Activated T-helper 1 cell treated with Interleukin-2 at 50 U/mL for 16 hours (primary cell): ENCODE measurements around the gene ZNF641.
"Not testable (repeated sequence)": the region's sequence is repeated elsewhere in the genome, so short reads cannot be mapped to it uniquely, and the experiment has no call there.

Experiments
- DNase-seq: peaks from one replicate; pipeline ENCODE4 v3.0.0-alpha.2; 2020; ENCODE audit warnings: low read depth

Gene ZNF641

DNA sequence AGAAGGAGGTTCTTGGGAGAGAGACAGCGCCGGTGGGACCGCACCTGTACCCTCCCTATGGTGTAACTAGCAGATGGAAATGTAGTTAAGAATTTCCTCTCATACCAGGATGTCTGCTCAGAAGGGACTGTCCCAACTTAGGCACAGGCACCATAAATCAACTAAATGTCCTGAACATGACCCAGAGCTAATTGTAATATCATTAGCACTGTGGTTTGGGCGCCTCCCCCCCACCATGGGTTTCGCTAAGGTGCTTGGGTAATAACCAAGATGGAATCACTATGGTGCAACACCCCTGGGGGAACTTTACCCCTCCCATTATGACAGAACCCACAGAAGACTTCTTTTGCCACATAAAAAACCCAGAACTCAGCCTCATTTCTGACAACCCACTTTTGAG, 15.9 kb downstream of the ZNF641 start:
- no peak for DNase-seq

DNA sequence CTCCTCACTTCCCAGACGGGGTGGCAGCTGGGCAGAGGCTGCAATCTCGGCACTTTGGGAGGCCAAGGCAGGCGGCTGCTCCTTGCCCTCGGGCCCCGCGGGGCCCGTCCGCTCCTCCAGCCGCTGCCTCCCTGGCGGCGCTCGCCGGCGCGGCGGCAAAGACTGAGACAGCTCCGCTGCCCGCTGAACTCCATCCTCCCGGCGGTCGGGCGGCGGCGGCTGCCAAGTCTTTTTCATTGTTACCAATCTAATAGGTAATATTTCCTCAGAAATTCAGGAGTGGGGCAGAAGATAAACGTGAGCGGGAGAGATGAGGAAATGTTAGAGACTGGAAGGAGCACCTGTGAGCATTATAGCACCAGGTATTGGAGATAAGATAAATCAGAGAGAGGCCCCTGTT, 17.0 kb downstream of the ZNF641 start:
- not testable (repeated sequence) for DNase-seq

DNA sequence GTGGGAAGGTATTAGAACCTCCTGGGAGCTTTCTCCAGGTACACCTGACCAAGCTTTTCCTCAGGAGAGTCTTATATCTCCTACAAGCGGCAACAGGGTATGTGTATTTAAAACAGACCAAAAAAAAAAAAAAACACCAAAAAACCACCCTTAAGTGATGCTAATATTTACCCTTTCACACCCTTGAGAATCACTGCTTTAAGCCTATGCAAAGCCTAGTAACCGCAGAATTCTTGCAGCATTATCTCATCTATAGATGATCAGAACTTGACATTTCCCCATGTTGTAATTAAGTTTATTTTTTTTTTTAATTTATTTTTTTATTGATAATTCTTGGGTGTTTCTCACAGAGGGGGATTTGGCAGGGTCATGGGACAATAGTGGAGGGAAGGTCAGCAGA, 19.3 kb downstream of the ZNF641 start:
- DNase-seq: no peak

GRCh38 chr12:48329199-48329939, 21.4 kb downstream of the ZNF641 start:
- DNase-seq: no peak

DNA sequence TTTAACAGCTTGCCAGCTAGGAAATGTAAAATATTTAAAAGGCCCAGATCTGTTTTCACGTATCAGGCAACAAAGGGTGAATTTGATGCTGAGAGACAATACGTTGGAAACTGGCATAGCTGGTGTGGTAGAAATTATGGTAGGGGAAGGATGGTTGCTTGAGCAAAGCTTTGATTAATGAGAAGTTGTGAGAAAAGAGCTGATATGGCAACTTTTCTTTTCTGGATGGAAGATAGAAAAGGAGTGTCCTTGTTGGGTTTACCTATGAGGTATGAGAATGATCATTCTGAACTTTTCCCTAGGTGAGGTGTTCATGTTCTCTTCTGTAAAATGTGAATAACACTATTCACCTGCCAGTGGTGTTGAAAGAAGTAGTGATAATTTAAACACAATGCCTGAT, 34.2 kb downstream of the ZNF641 start:
- DNase-seq: no peak

DNA sequence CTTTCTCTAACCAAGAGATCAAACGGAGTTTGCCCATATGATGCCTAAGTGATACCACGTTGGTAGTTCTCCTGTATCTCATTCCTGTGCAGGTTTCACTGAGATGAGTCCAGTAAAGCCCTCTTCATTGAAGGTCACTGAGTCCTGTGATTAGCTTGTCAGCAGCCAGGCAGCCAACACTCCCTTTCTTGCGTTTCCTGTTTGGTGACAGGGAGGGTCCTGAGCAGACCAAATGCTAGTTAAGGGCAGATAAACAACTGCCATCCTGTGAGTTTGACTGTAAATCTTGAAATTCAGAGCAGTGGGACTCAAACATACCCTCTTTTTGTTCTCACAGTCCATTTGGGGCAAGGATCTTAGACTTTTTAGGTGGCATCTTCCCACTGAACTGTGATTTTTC, 39.4 kb downstream of the ZNF641 start:
- no peak for DNase-seq

DNA sequence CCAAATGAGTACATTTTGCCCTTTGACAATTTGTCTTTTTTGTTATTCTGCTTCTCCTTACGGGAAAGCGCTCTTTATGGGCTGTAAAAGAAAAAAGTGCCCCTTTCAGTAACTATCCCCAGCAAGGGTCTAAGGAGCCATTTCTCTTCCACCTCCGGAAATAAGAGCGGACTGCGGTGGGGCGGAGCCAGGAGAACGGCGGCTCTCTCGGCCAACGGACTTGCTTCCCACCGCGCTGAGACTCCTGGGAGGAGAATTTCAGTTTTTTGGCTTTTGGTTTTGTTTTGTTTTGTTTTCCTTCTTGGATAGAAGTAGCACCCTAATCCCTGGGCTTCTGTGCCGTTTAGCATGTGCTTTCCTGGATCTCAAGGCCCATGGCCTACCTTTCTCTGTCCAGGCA, 43.5 kb downstream of the ZNF641 start:
- no peak for DNase-seq

GRCh38 chr12:48305190-48305589, 45.5 kb downstream of the ZNF641 start:
- no peak for DNase-seq

- no peak for DNase-seq
Measured at GRCh38 chr12:48302161-48302911, 48.4 kb downstream of the ZNF641 start.

DNA sequence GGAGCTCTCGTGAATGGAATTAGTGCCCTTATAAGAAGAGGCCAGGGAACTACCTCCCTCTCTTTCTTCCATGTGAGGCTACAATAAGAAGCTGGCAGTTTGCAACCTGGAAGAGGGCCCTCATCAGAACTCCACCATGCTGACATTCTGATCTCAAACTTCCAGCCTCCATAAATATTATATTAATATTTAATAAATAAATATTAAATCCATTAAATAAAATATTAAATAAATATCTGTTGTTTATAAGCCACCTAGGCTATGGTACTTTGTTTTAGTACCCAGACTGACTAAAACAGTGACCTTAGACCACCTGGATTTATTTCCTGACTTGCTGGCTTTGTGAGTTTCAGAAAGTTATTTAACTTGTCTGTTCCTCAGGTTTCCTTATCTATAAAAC, 49.9 kb downstream of the ZNF641 start:
- no peak for DNase-seq

- DNase-seq: no peak
Measured at GRCh38 chr12:48296586-48297282, 54.0 kb downstream of the ZNF641 start.

DNA sequence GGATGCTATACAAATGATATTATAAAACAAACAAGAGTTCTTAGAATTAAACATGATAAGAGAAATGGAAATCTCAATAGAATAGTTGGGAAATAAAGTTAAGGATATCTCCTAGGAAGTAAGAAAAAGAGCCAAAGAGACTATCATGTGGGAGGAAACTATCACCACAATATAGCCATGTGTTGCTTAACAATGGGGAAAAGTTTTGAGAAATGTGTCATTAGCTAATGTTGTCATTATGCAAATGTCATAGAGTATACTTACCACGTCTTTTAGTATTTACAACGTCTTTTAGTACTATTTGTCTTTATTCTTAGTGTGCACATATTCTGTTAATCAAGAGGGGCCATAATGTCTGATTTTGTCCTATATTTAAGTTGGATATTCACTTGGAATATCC, 58.7 kb downstream of the ZNF641 start:
- DNase-seq: no peak

DNA sequence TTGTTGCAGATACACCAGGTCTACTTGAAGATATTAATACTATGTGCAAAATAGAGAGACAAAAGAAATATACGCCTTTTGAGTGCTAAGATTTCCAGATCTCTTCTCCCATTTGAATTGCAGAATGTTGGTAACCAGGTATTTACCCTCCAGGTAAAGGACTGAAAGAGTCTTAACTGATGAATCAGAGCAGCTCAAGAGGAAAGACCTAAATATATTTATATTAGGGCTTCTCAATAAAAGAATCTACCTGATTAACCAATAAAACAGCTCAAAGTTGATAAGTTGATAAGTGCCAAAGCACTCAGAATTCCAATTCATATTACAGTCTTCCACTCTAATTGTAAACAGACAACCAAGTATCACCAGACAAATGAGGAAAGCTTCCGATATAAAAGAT, 59.2 kb downstream of the ZNF641 start:
- DNase-seq: no peak

GRCh38 chr12:48288387-48289268, 62.1 kb downstream of the ZNF641 start:
- DNase-seq: no peak
